ENCODE results near the gene LNP1. TPM values are rescaled to one million over a fixed set of nuclear protein-coding genes. Genes with fewer than 3 reads are reported as not detected.

Gene LNP1
- total and polyA plus RNA-seq, 2 donors from 2014 or later: 1.7 to 4.4 TPM

DNA sequence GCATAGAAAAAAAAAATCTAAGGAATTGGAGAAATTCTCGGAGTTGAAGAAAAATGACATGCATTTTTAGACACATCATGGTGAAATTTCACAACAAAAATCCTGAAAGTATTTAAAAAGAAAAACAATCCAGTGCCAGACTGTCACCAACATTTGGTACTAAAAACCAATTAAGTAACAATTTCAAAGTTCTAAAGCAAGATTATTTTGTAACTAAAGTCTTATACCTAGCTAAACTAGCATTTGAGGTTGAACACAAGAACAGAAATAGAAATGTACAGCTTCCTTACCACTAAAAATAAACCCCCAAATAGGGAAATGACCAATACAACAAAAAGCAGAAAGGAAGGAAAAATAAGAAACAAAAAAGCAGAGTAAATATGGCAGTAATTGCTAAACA is 12.3 kb upstream of the LNP1 start:
- H3K4me3 ChIP-seq (ENCODE audit: low read length in 3 of 3): no peak overlapping the region
- no peak for DNase-seq
- no peak for FAIRE-seq
- peaks cover 0 to 4% (median 0%) of the 10 kb centered on the region in 3 donors for H3K9me3 ChIP-seq (ENCODE audit: control insufficient read depth in 2 of 3, insufficient read depth in 1 of 3, low read length in 3 of 3)
- intact Hi-C loops (cut with DNase I): no loop called here
- H3K9ac ChIP-seq (ENCODE audit: low read length in 3 of 3): no peak overlapping the region
- H3K27me3 ChIP-seq (ENCODE audit: control insufficient read depth, insufficient read depth, low read length): no peaks in the 10 kb centered on the region
- TF ChIP-seq, protein P1, sequence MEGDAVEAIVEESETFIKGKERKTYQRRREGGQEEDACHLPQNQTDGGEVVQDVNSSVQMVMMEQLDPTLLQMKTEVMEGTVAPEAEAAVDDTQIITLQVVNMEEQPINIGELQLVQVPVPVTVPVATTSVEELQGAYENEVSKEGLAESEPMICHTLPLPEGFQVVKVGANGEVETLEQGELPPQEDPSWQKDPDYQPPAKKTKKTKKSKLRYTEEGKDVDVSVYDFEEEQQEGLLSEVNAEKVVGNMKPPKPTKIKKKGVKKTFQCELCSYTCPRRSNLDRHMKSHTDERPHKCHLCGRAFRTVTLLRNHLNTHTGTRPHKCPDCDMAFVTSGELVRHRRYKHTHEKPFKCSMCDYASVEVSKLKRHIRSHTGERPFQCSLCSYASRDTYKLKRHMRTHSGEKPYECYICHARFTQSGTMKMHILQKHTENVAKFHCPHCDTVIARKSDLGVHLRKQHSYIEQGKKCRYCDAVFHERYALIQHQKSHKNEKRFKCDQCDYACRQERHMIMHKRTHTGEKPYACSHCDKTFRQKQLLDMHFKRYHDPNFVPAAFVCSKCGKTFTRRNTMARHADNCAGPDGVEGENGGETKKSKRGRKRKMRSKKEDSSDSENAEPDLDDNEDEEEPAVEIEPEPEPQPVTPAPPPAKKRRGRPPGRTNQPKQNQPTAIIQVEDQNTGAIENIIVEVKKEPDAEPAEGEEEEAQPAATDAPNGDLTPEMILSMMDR (IDR thresholded peaks at IDR 0.05; ENCODE audit: borderline replicate concordance, extremely low read depth, insufficient read depth): no peak
- no peak overlapping the region for H3K27ac ChIP-seq (ENCODE audit: low read depth in 2 of 2, low read length in 2 of 2)
- peaks cover 0 to 4% (median 0%) of the 10 kb centered on the region in 3 donors for H3K4me1 ChIP-seq (ENCODE audit: control insufficient read depth in 2 of 3, insufficient read depth in 2 of 3, low read depth in 1 of 3, low read length in 3 of 3)
- H3K36me3 ChIP-seq (ENCODE audit: control insufficient read depth in 2 of 3, insufficient read depth in 3 of 3, low read length in 3 of 3): peaks cover 0 to 10% (median 5%) of the 10 kb centered on the region in 3 donors

DNA sequence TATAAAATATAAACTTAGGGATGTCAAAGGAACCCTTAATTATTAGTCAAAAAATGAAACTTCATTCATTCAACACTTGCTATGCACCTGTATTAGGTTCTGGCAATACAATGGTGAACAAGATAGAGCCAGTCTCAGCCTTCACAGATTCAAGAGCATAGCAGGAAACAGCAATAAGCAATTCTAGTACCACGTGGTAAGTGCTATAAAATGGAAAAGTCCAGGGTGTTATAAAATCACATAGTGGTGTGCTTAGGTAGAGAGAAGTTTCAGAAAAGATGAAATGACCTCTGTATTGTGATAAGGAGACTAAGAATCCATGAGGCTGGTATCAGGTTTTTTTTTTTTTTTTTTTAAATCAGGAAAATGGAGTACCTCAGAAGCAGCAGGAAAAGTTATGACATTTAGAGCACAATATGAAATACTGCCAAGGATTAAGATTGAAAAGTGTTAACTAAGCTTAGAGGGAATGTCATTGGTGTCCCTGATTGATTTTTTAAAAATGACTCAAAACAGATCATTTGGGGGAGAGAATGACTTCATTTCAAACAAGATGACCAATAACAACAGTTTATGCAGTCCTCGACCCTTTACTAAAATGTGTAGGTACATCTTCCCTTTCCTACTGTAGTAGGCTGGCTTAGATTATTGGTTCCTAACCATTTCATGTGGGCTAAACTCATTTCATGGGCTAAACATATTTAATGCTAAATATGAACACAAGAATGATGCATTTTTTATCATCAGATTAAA is 5.5 kb upstream of the LNP1 start:
- H3K9me3 ChIP-seq (ENCODE audit: control insufficient read depth in 2 of 3, insufficient read depth in 1 of 3, low read length in 3 of 3): no peaks in the 10 kb centered on the region
- no peak overlapping the region for H3K27ac ChIP-seq (ENCODE audit: low read depth in 2 of 2, low read length in 2 of 2)
- no peak overlapping the region for H3K9ac ChIP-seq (ENCODE audit: low read length in 3 of 3)
- H3K36me3 ChIP-seq (ENCODE audit: control insufficient read depth in 2 of 3, insufficient read depth in 3 of 3, low read length in 3 of 3): no peaks in the 10 kb centered on the region
- H3K27me3 ChIP-seq (ENCODE audit: control insufficient read depth, insufficient read depth, low read length): no peaks in the 10 kb centered on the region
- H3K4me1 ChIP-seq (ENCODE audit: control insufficient read depth in 2 of 3, insufficient read depth in 2 of 3, low read depth in 1 of 3, low read length in 3 of 3): peaks cover 0 to 12% (median 3%) of the 10 kb centered on the region in 3 donors
- FAIRE-seq (no peak), DNase-seq (no peak)
- intact Hi-C loops (cut with DNase I): no loop called here
- TF ChIP-seq, protein P1 (IDR thresholded peaks at IDR 0.05; ENCODE audit: borderline replicate concordance, extremely low read depth, insufficient read depth): no peak
- H3K4me3 ChIP-seq (ENCODE audit: low read length in 3 of 3): no peak overlapping the region

DNA sequence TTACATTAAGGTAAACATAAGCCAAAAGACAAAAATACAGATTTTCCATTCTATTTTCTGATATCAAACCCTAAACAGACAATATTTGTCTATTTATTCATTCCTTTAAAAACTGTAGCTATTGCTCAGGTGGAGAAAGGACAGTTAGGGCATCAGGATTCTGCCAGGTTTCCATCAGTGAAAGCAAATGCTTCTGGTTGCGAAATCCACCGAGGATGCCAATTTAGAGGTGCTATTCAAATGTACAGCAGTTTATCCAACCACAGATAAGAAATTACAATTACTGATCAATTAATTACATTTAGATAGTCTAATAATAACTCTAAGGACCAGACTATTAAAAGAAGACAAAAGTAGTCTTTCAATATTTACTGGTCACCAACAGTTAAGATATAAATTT is 4.4 kb upstream of the LNP1 start:
- H3K9me3 ChIP-seq (ENCODE audit: control insufficient read depth in 2 of 3, insufficient read depth in 1 of 3, low read length in 3 of 3): no peaks in the 10 kb centered on the region
- H3K4me1 ChIP-seq (ENCODE audit: control insufficient read depth in 2 of 3, insufficient read depth in 2 of 3, low read depth in 1 of 3, low read length in 3 of 3): peaks cover 0 to 12% (median 3%) of the 10 kb centered on the region in 3 donors
- intact Hi-C loops (cut with DNase I): no loop called here
- H3K9ac ChIP-seq (ENCODE audit: low read length in 3 of 3): no peak overlapping the region
- no peak overlapping the region for H3K4me3 ChIP-seq (ENCODE audit: low read length in 3 of 3)
- TF ChIP-seq, protein P1 (IDR thresholded peaks at IDR 0.05; ENCODE audit: borderline replicate concordance, extremely low read depth, insufficient read depth): no peak
- FAIRE-seq: no peak
- no peaks in the 10 kb centered on the region for H3K27me3 ChIP-seq (ENCODE audit: control insufficient read depth, insufficient read depth, low read length)
- DNase-seq: no peak
- H3K36me3 ChIP-seq (ENCODE audit: control insufficient read depth in 2 of 3, insufficient read depth in 3 of 3, low read length in 3 of 3): no peaks in the 10 kb centered on the region
- no peak overlapping the region for H3K27ac ChIP-seq (ENCODE audit: low read depth in 2 of 2, low read length in 2 of 2)

Data from kidney (tissue), 14 donors.